Amniotic epithelial cell (primary cell): ENCODE measurements around the gene CSF1R.
A peak's percentile ranks its signal among the peaks of the same experiment; 100 is the strongest.

Experiments
- DNase-seq: peaks from one replicate; pipeline ENCODE4 v3.0.0-alpha.2; 2010; ENCODE audit warnings: low read depth

The CSF1R gene

GRCh38 chr5:150120617-150121447 lies 34.5 kb upstream of the CSF1R start:
- no peak for DNase-seq

- DNase-seq: no peak
Measured at GRCh38 chr5:150120062-150120441, 33.7 kb upstream of the CSF1R start.

- no peak for DNase-seq
Measured at GRCh38 chr5:150119421-150120061, 33.2 kb upstream of the CSF1R start.

- DNase-seq: no peak
Measured at GRCh38 chr5:150118561-150119229, 32.3 kb upstream of the CSF1R start.

- no peak for DNase-seq
Measured at GRCh38 chr5:150117945-150118560, 31.7 kb upstream of the CSF1R start.

GRCh38 chr5:150116667-150117400 lies 30.5 kb upstream of the CSF1R start:
- no peak for DNase-seq

GRCh38 chr5:150114773-150115408 lies 28.5 kb upstream of the CSF1R start:
- no peak for DNase-seq

- no peak for DNase-seq
Measured at GRCh38 chr5:150114102-150114641, 27.8 kb upstream of the CSF1R start.

GRCh38 chr5:150113047-150113744 lies 26.8 kb upstream of the CSF1R start:
- peak; percentile 32 for DNase-seq

GRCh38 chr5:150112201-150113046 lies 26.1 kb upstream of the CSF1R start:
- peak; percentile 85 for DNase-seq

- DNase-seq: no peak
Measured at GRCh38 chr5:150111122-150111521, 24.8 kb upstream of the CSF1R start.

- no peak for DNase-seq
Measured at GRCh38 chr5:150109921-150110320, 23.6 kb upstream of the CSF1R start.

- DNase-seq: no peak
Measured at GRCh38 chr5:150108711-150109514, 22.6 kb upstream of the CSF1R start.

GRCh38 chr5:150107909-150108447 lies 21.6 kb upstream of the CSF1R start:
- DNase-seq: peak; percentile 89

GRCh38 chr5:150106674-150107426 lies 20.5 kb upstream of the CSF1R start:
- no peak for DNase-seq

GRCh38 chr5:150105928-150106615 lies 19.7 kb upstream of the CSF1R start:
- DNase-seq: no peak

- DNase-seq: no peak
Measured at GRCh38 chr5:150104550-150104870, 18.2 kb upstream of the CSF1R start.
